Trophoblast cell (in vitro differentiated cells and primary cell): ENCODE results near the gene GAB3.

Experiments used
- DNase-seq, 2 donors: peaks; one replicate each; pipeline ENCODE4 v3.0.0-alpha.2; 2016
- H2AFZ ChIP-seq: 2 replicates; pipeline ENCODE4 v1.6.1; 2013; ENCODE audit warnings: low read length, moderate library complexity, mild to moderate bottlenecking; ENCODE audit not compliant: insufficient read depth, poor library complexity
- H2AK5ac ChIP-seq: 2 replicates; pipeline ENCODE4 v1.6.1; 2013; ENCODE audit warnings: mild to moderate bottlenecking, low read length
- H2BK120ac ChIP-seq: 2 replicates; pipeline ENCODE4 v1.6.1; 2013; ENCODE audit warnings: low read length, mild to moderate bottlenecking, moderate library complexity; ENCODE audit not compliant: insufficient read depth, poor library complexity
- H2BK12ac ChIP-seq: 2 replicates; pipeline ENCODE4 v1.6.1; 2013; ENCODE audit warnings: mild to moderate bottlenecking, low read length, moderate library complexity
- H2BK5ac ChIP-seq: 2 replicates; pipeline ENCODE4 v1.6.1; 2013; ENCODE audit warnings: low read length, low read depth, moderate library complexity, mild to moderate bottlenecking; ENCODE audit not compliant: poor library complexity
- H3K14ac ChIP-seq: 2 replicates; pipeline ENCODE4 v1.6.1; 2013; ENCODE audit warnings: mild to moderate bottlenecking, low read length
- H3K18ac ChIP-seq: 2 replicates; pipeline ENCODE4 v1.6.1; 2013; ENCODE audit warnings: mild to moderate bottlenecking, low read length
- H3K23ac ChIP-seq: 2 replicates; pipeline ENCODE4 v1.6.1; 2013; ENCODE audit warnings: low read length
- H3K27ac ChIP-seq: 2 replicates; pipeline ENCODE4 v1.5.1; 2013; ENCODE audit warnings: low read depth, mild to moderate bottlenecking, inconsistent platforms, low read length, moderate library complexity
- H3K27me3 ChIP-seq: 2 replicates; pipeline ENCODE4 v1.6.1; 2013; ENCODE audit warnings: inconsistent platforms, mild to moderate bottlenecking, low read length, moderate library complexity; ENCODE audit not compliant: insufficient read depth
- H3K36me3 ChIP-seq, 2 experiments: 1 replicate in 1 of 2; 2 replicates in 1 of 2; pipeline ENCODE4 v1.6.1; 2013; ENCODE audit warnings: low read length in 2 of 2, mild to moderate bottlenecking in 2 of 2, moderate library complexity in 1 of 2; ENCODE audit not compliant: insufficient read depth in 2 of 2, control insufficient read depth in 1 of 2
- H3K4ac ChIP-seq: 2 replicates; pipeline ENCODE4 v1.6.1; 2013; ENCODE audit warnings: low read depth, mild to moderate bottlenecking, low read length, moderate library complexity
- H3K4me1 ChIP-seq, 2 experiments: 1 replicate in 1 of 2; 2 replicates in 1 of 2; pipeline ENCODE4 v1.6.1; 2013; ENCODE audit warnings: low read length in 2 of 2, mild to moderate bottlenecking in 2 of 2, moderate library complexity in 1 of 2; ENCODE audit not compliant: insufficient read depth in 2 of 2, control insufficient read depth in 1 of 2
- H3K4me2 ChIP-seq: 2 replicates; pipeline ENCODE4 v1.6.1; 2013; ENCODE audit warnings: inconsistent platforms, mild to moderate bottlenecking, low read length, moderate library complexity
- H3K4me3 ChIP-seq: 2 replicates; pipeline ENCODE4 v1.5.1; 2013; ENCODE audit warnings: mild to moderate bottlenecking, low read depth, low read length, inconsistent platforms
- H3K79me1 ChIP-seq: one replicate; pipeline ENCODE4 v1.6.1; 2013; ENCODE audit warnings: low read length
- H3K79me2 ChIP-seq: 2 replicates; pipeline ENCODE4 v1.6.1; 2013; ENCODE audit warnings: low read length, mild to moderate bottlenecking; ENCODE audit not compliant: control insufficient read depth, insufficient read depth, poor library complexity
- H3K9ac ChIP-seq: 2 replicates; pipeline ENCODE4 v1.6.1; 2013; ENCODE audit warnings: mild to moderate bottlenecking, low read length
- H3K9me3 ChIP-seq: 2 replicates; pipeline ENCODE4 v1.6.1; 2013; ENCODE audit warnings: low read depth, mild to moderate bottlenecking, control low read depth, inconsistent platforms, low read length; ENCODE audit not compliant: insufficient read depth
- H4K12ac ChIP-seq: 2 replicates; pipeline ENCODE4 v1.6.1; 2013; ENCODE audit warnings: low read depth, mild to moderate bottlenecking, low read length, moderate library complexity
- H4K8ac ChIP-seq: 2 replicates; pipeline ENCODE4 v1.6.1; 2013; ENCODE audit warnings: low read depth, mild to moderate bottlenecking, low read length, moderate library complexity
- H4K91ac ChIP-seq: one replicate; pipeline ENCODE4 v1.6.1; 2013; ENCODE audit warnings: low read depth, mild to moderate bottlenecking, low read length, moderate library complexity
- WGBS: extraction: QIAGEN DNeasy Blood & Tissue Kit; methylation state at CpG from one replicate; pipeline ENCODE4 v1.1.7; 2013; ENCODE audit warnings: missing lambda C conversion rate; ENCODE audit not compliant: insufficient read length, insufficient coverage; ENCODE audit errors: extremely low coverage; 5-methylcytosine and 5-hydroxymethylcytosine counted together

GAB3 gene

DNA sequence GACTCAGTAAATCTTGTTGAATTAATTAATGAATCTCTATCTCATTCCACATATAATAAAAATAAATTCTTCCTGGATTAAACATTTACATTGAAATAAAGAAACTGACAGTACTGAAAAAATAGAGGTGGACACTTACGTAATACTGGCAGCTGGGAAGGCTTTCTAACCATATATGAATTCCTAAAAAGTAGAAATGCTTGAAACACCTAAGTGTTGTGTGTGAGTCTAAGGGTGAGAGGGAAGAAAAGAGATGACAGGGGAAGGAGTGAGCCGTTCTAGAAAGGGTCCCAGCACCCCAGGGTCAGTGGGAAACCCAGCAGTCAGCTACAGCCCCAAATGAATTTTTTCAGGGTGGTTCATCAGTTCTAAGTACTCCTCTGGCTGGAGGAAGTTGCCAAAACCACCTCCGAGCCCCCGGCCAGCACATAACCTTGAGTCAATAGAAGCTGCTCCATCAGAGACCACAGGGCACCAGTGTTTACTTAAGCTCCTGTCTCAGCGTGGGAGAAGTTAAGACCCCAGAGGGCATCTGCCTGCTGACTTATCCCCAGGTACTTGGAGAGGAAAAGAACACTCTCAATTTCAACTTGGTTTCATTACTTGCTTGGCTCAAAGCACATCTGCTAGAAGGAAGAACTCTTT, 18.3 kb downstream of the GAB3 start:
- no CpG with 5 or more reads among the region's 5 CpGs for WGBS
- Histone ChIP-seq H3K79me1 (no peaks in the 10 kb centered on the region), H3K9me3 (no peaks in the 10 kb centered on the region)

DNA sequence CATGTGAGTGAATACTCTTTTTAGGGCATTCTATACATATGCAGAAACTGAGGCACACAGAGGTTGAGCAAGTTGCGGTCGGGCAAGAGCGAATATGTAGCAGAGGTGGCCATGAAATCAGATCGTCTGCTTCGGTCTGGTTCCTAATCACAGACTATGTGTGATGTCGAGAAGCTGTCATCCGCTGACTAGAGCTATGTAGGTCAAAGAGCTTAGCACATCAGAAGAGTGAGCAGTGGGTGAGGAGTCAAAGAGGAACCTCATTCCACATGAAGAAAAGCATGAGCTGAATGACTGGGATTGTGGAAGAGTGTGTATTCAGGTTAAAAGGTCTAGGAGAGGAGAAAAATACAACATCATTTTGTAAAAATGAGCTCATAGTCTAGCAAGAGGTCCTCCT, 19.0 kb downstream of the GAB3 start:
- H3K27me3 ChIP-seq, result no peaks in the 10 kb centered on the region
- WGBS, result no CpG with 5 or more reads among the region's 7 CpGs
- H3K9ac ChIP-seq, result no peak overlapping the region
- H3K14ac ChIP-seq, result no peak overlapping the region
- no peaks in the 10 kb centered on the region for H3K36me3 ChIP-seq
- DNase-seq, result peak; percentile 70 to 83
- no peak overlapping the region for H2BK5ac ChIP-seq
- no peak overlapping the region for H3K4me3 ChIP-seq
- no peak overlapping the region for H3K4ac ChIP-seq
- H3K79me2 ChIP-seq, result no peaks in the 10 kb centered on the region
- H4K91ac ChIP-seq, result no peak overlapping the region
- no peak overlapping the region for H4K12ac ChIP-seq
- no peak overlapping the region for H3K27ac ChIP-seq
- H3K23ac ChIP-seq, result no peak overlapping the region
- H4K8ac ChIP-seq, result no peak overlapping the region
- H2AFZ ChIP-seq, result no peak overlapping the region
- no peak overlapping the region for H2BK12ac ChIP-seq
- H3K9me3 ChIP-seq, result no peaks in the 10 kb centered on the region
- peaks cover 0 to 5% of the 10 kb centered on the region in 2 experiments for H3K4me1 ChIP-seq
- H2BK120ac ChIP-seq, result no peak overlapping the region
- H3K18ac ChIP-seq, result no peak overlapping the region
- no peak overlapping the region for H3K4me2 ChIP-seq
- no peak overlapping the region for H2AK5ac ChIP-seq
- H3K79me1 ChIP-seq, result no peaks in the 10 kb centered on the region

More for the DNA sequence above, 18.3 kb downstream of the GAB3 start:
- Histone ChIP-seq H3K4ac (no peak overlapping the region), H3K4me2 (no peak overlapping the region), H2BK120ac (no peak overlapping the region), H3K36me3 (no peaks in the 10 kb centered on the region), H2AK5ac (no peak overlapping the region), H3K4me1 (peaks cover 0 to 5% of the 10 kb centered on the region in 2 experiments), H4K12ac (no peak overlapping the region), H3K18ac (no peak overlapping the region), H3K27ac (no peak overlapping the region), H3K79me2 (no peaks in the 10 kb centered on the region), H4K91ac (no peak overlapping the region), H2BK12ac (no peak overlapping the region), H3K9ac (no peak overlapping the region), H2AFZ (no peak overlapping the region), H2BK5ac (no peak overlapping the region), H4K8ac (no peak overlapping the region), H3K23ac (no peak overlapping the region), H3K4me3 (no peak overlapping the region), H3K27me3 (no peaks in the 10 kb centered on the region), H3K14ac (no peak overlapping the region)
- DNase-seq, result peak; percentile 43 to 60

DNA sequence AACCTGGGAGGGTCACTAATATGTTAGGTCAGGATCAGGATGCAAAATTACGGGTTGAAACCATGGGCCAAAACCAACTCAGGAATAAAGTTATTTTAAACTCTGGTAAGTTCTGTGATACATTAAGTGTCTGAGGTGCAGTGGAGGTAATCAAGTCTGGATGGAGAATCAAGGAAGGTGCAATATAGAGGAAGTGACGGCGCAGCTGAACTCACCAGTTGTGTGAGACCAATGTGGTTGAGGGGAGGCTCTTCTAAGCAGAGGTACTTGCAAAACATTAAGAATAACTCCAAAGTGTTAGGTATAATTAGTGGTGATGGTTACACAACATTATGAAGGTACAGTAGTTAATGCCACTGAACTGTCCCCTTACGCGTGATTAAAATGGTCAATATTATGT, 19.7 kb downstream of the GAB3 start:
- no peak overlapping the region for H3K18ac ChIP-seq
- H3K27ac ChIP-seq, result no peak overlapping the region
- no CpG with 5 or more reads among the region's 5 CpGs for WGBS

DNA sequence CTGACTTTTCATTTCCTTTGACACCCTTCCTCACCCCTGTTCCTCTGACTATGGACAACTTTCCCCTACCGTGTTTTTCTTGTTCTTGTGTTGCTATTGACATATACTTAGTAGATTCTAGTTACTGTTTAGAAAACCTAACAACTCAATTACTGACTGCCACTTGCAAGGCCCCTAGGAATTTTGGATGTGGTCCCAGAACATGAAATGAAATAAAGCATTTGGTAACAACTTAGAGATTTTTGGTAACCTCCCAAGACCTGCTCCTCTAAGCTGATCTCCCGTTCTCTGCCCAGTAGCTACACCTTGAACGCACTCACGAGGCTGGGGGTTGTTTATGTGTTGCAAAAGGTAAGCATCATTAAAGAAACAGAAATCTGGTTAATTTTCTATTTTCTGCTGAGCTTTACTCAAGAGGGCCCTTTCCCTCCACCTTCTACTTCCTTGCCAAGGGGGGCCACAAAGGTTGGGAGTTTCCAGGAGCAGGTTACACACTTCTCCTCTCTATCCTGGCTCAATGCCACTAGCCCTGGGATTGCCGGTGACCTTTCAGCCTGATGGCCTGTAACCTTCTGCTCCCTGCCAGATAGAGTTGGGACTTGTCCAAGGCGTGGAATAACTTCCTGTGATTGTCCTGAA, 20.5 kb downstream of the GAB3 start:
- Histone ChIP-seq H2BK5ac (no peak overlapping the region), H3K18ac (no peak overlapping the region), H3K4ac (no peak overlapping the region), H4K8ac (no peak overlapping the region), H4K91ac (no peak overlapping the region), H3K79me1 (no peaks in the 10 kb centered on the region), H3K27me3 (no peaks in the 10 kb centered on the region), H2BK120ac (no peak overlapping the region), H3K4me1 (peaks cover 0 to 3% of the 10 kb centered on the region in 2 experiments), H3K4me3 (no peak overlapping the region), H3K14ac (no peak overlapping the region), H2AK5ac (no peak overlapping the region), H3K9ac (no peak overlapping the region), H2BK12ac (no peak overlapping the region), H3K27ac (no peak overlapping the region), H3K36me3 (no peaks in the 10 kb centered on the region), H3K23ac (no peak overlapping the region), H2AFZ (no peak overlapping the region), H3K4me2 (no peak overlapping the region), H3K79me2 (no peaks in the 10 kb centered on the region), H4K12ac (no peak overlapping the region), H3K9me3 (no peaks in the 10 kb centered on the region)
- WGBS, result no CpG with 5 or more reads among the region's 6 CpGs
- DNase-seq, result no peak

More for the DNA sequence above, 19.7 kb downstream of the GAB3 start:
- no peak overlapping the region for H4K8ac ChIP-seq
- DNase-seq, result no peak
- no peak overlapping the region for H3K9ac ChIP-seq
- no peaks in the 10 kb centered on the region for H3K9me3 ChIP-seq
- no peaks in the 10 kb centered on the region for H3K27me3 ChIP-seq
- H2BK120ac ChIP-seq, result no peak overlapping the region
- H3K23ac ChIP-seq, result no peak overlapping the region
- no peaks in the 10 kb centered on the region for H3K36me3 ChIP-seq
- H2AK5ac ChIP-seq, result no peak overlapping the region
- H3K14ac ChIP-seq, result no peak overlapping the region
- H3K79me1 ChIP-seq, result no peaks in the 10 kb centered on the region
- H3K4me3 ChIP-seq, result no peak overlapping the region
- H4K12ac ChIP-seq, result no peak overlapping the region
- no peak overlapping the region for H3K4me2 ChIP-seq
- no peak overlapping the region for H2BK5ac ChIP-seq
- H3K79me2 ChIP-seq, result no peaks in the 10 kb centered on the region
- no peak overlapping the region for H2BK12ac ChIP-seq
- peaks cover 0 to 5% of the 10 kb centered on the region in 2 experiments for H3K4me1 ChIP-seq
- no peak overlapping the region for H4K91ac ChIP-seq
- no peak overlapping the region for H3K4ac ChIP-seq
- H2AFZ ChIP-seq, result no peak overlapping the region
